GM23338 (cell line): Measurements from ENCODE around the gene ADAP1. TPM values are rescaled to one million over a fixed set of nuclear protein-coding genes. Genes with fewer than 3 reads are reported as not detected.
A peak's percentile ranks its signal among the peaks of the same experiment; 100 is the strongest.

Experiments
- ATAC-seq: fragments of 200-7000 bp; cut with Tn5 transposase; 3 replicates; pipeline ENCODE4 v1.9.1; 2020
- DNase-seq: peaks from one replicate; pipeline ENCODE4 v3.0.0-alpha.2; 2015; ENCODE audit warnings: low spot score
- H2AFZ ChIP-seq: fragments of 200-600 bp; sonication (generic); 2 replicates; pipeline ENCODE4 v1.8.0; 2016; ENCODE audit warnings: antibody characterized with exemption, mild to moderate bottlenecking, moderate library complexity
- H3F3A ChIP-seq: fragments of 200-600 bp; sonication (generic); replicated peaks from 2 replicates; pipeline ENCODE4 v1.8.0; 2017; ENCODE audit warnings: antibody characterized with exemption, mixed run types, low read depth
- H3K27ac ChIP-seq: fragments of 200-600 bp; sonication (generic); 2 replicates; pipeline ENCODE4 v1.6.1; 2016; ENCODE audit warnings: low read depth
- H3K27me3 ChIP-seq: fragments of 200-600 bp; sonication (generic); 2 replicates; pipeline ENCODE4 v1.8.0; 2016; ENCODE audit warnings: mild to moderate bottlenecking, mixed run types, moderate library complexity; ENCODE audit not compliant: insufficient read depth
- H3K36me3 ChIP-seq: fragments of 200-600 bp; sonication (generic); 2 replicates; pipeline ENCODE4 v1.8.0; 2016; ENCODE audit warnings: mild to moderate bottlenecking; ENCODE audit not compliant: insufficient read depth
- H3K4me1 ChIP-seq: fragments of 200-600 bp; sonication (generic); 2 replicates; pipeline ENCODE4 v1.8.0; 2016; ENCODE audit warnings: mild to moderate bottlenecking, moderate library complexity; ENCODE audit not compliant: insufficient read depth
- H3K4me2 ChIP-seq: fragments of 200-600 bp; sonication (generic); 2 replicates; pipeline ENCODE4 v1.7.1; 2017; ENCODE audit warnings: mixed run types
- H3K4me3 ChIP-seq: fragments of 200-600 bp; sonication (generic); 2 replicates; pipeline ENCODE4 v1.6.1; 2016; ENCODE audit warnings: mixed run types
- H3K79me2 ChIP-seq: fragments of 200-600 bp; sonication (generic); replicated peaks from 2 replicates; pipeline ENCODE4 v1.8.0; 2017; ENCODE audit warnings: mild to moderate bottlenecking; ENCODE audit not compliant: insufficient read depth
- H3K9me2 ChIP-seq: fragments of 200-600 bp; sonication (generic); 2 replicates; pipeline ENCODE4 v1.8.0; 2017; ENCODE audit not compliant: insufficient read depth
- H4K20me1 ChIP-seq: fragments of 200-600 bp; sonication (generic); replicated peaks from 2 replicates; pipeline ENCODE4 v1.8.0; 2017; ENCODE audit warnings: mild to moderate bottlenecking; ENCODE audit not compliant: insufficient read depth
- H3K27ac Mint-ChIP-seq: 2 replicates; pipeline ENCODE4 v1.8.0; 2020; ENCODE audit warnings: inconsistent platforms, mild to moderate bottlenecking, moderate library complexity, mixed read lengths
- H3K27me3 Mint-ChIP-seq: 3 replicates; pipeline ENCODE4 v1.8.0; 2022; ENCODE audit warnings: low read depth, mild to moderate bottlenecking, moderate library complexity, mixed read lengths, inconsistent platforms; ENCODE audit not compliant: insufficient read depth, poor library complexity
- H3K36me3 Mint-ChIP-seq: 3 replicates; pipeline ENCODE4 v1.8.0; 2021; ENCODE audit warnings: low read depth, mild to moderate bottlenecking, inconsistent platforms, moderate library complexity, mixed read lengths
- H3K4me1 Mint-ChIP-seq: 3 replicates; pipeline ENCODE4 v1.8.0; 2020; ENCODE audit warnings: mild to moderate bottlenecking, inconsistent platforms, mixed read lengths
- H3K4me3 Mint-ChIP-seq: 3 replicates; pipeline ENCODE4 v1.8.0; 2021; ENCODE audit warnings: moderate library complexity, mild to moderate bottlenecking, inconsistent platforms, mixed read lengths
- H3K9me3 Mint-ChIP-seq: 3 replicates; pipeline ENCODE4 v1.8.0; 2020; ENCODE audit warnings: moderate library complexity, mild to moderate bottlenecking, inconsistent platforms, mixed read lengths
- CTCF ChIP-seq, 2 experiments: fragments of 200-600 bp in 1 of 2; sonication (generic) in 1 of 2; conservative IDR thresholded peaks; 2 replicates each; pipeline versions ENCODE4 v1.5.1 to v1.6.1; 2016 to 2017; ENCODE audit warnings: antibody characterized with exemption in 2 of 2, low read depth in 2 of 2, mild to moderate bottlenecking in 2 of 2, moderate library complexity in 1 of 2
- NANOG ChIP-seq: IDR thresholded peaks from 2 replicates; pipeline ENCODE4 v1.6.1; 2016; ENCODE audit warnings: antibody characterized with exemption, borderline replicate concordance
- STAT1 ChIP-seq: IDR thresholded peaks from one replicate; pipeline ENCODE4 v1.6.1; 2016; ENCODE audit warnings: antibody characterized with exemption; ENCODE audit not compliant: unreplicated experiment
- ZNF114 ChIP-seq: fragments of 250-450 bp; sonication (Bioruptor Pico); IDR thresholded peaks from 2 replicates; pipeline ENCODE4 v1.5.0; 2020; ENCODE audit warnings: mild to moderate bottlenecking, moderate library complexity
- polyA plus RNA-seq: library from polyadenylated mRNA; unstranded; fragments of >200 nt; fragmentation: Nextera tagmentation; extraction: Ambion mirVana; gene quantifications from 2 replicates; pipeline ENCODE4 v1.2.1, GENCODE V29; 2016
- total RNA-seq: library from RNA; depleted of rRNA; stranded (reverse); fragments of >200 nt; shearing (Covaris generic); gene quantifications from 2 replicates; pipeline ENCODE4 v1.2.3, GENCODE V29; 2014
- TF ChIP-seq, protein P1 (sequence below): IDR thresholded peaks from one replicate; pipeline ENCODE4 v1.6.1; 2018; ENCODE audit warnings: antibody characterized with exemption; ENCODE audit not compliant: unreplicated experiment
- TF ChIP-seq, protein P2 (sequence below): IDR thresholded peaks from 2 replicates; pipeline ENCODE4 v1.6.1; 2016; ENCODE audit warnings: antibody characterized with exemption

Gene ADAP1
- total and polyA plus RNA-seq, 2 experiments from 2014 or later: 2.2 to 9.6 TPM

GRCh38 chr7:997404-998395, 43.2 kb upstream of the ADAP1 start:
- no peak overlapping the region for H3K27ac Mint-ChIP-seq
- no peaks in the 10 kb centered on the region; the same call in 2 of the 3 replicates for H3K36me3 Mint-ChIP-seq

DNA sequence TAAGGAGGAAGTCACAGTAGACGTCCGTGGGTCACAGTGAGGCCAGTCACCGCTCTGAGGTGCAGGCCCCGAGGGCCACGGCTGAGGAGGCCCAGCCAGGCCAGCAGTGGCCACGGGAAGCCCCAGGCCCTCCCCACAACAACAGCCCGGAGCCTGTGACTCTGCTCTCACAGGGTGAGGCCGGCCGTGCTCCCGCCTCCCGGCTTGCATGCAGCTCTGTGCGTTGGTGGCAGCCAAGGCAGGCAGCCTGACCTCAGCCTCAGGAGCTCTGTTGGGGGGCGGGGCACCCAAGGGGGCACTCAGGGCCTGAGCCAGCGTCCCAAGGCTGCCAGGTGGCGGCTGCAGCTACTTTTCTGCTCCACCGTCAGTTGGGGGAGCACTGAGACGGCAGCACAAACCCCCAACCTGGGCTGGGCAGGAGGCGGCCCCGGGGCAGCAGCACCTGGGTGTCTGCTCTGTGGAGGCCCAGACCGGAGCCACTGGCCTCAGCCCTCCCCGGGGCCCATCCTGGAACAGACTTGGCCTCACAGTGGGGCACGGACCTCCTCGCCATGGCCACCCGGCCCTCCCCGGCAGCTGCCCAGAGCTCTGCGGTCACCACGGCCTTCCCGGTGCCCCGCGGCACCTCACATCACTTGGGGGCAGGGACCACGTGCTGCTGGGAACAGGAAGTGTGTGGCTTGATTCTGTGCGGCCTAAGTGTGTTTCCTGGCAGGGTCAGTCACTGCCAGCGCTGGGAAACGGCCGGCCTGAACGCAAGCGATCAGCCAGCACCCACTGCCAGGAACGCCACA, 41.8 kb upstream of the ADAP1 start:
- DNase-seq (no peak), ATAC-seq (no peak)
- Histone ChIP-seq H3K79me2 (no peaks in the 10 kb centered on the region), H2AFZ (no peak overlapping the region), H3K27ac (no peak overlapping the region), H3F3A (no peaks in the 10 kb centered on the region), H3K9me2 (no peaks in the 10 kb centered on the region), H3K4me3 (no peak overlapping the region), H3K27me3 (no peaks in the 10 kb centered on the region), H4K20me1 (no peaks in the 10 kb centered on the region), H3K4me2 (no peak overlapping the region), H3K36me3 (no peaks in the 10 kb centered on the region), H3K4me1 (no peaks in the 10 kb centered on the region)
- Mint-ChIP-seq H3K4me3 (no peak overlapping the region), H3K36me3 (no peaks in the 10 kb centered on the region; the same call in 2 of the 3 replicates), H3K27ac (no peak overlapping the region), H3K9me3 (no peaks in the 10 kb centered on the region), H3K27me3 (peaks cover 26% of the 10 kb centered on the region), H3K4me1 (0 out of 3 replicates have a peak, but pooled peaks cover 2% of the 10 kb centered on the region)
- TF ChIP-seq, protein P1, sequence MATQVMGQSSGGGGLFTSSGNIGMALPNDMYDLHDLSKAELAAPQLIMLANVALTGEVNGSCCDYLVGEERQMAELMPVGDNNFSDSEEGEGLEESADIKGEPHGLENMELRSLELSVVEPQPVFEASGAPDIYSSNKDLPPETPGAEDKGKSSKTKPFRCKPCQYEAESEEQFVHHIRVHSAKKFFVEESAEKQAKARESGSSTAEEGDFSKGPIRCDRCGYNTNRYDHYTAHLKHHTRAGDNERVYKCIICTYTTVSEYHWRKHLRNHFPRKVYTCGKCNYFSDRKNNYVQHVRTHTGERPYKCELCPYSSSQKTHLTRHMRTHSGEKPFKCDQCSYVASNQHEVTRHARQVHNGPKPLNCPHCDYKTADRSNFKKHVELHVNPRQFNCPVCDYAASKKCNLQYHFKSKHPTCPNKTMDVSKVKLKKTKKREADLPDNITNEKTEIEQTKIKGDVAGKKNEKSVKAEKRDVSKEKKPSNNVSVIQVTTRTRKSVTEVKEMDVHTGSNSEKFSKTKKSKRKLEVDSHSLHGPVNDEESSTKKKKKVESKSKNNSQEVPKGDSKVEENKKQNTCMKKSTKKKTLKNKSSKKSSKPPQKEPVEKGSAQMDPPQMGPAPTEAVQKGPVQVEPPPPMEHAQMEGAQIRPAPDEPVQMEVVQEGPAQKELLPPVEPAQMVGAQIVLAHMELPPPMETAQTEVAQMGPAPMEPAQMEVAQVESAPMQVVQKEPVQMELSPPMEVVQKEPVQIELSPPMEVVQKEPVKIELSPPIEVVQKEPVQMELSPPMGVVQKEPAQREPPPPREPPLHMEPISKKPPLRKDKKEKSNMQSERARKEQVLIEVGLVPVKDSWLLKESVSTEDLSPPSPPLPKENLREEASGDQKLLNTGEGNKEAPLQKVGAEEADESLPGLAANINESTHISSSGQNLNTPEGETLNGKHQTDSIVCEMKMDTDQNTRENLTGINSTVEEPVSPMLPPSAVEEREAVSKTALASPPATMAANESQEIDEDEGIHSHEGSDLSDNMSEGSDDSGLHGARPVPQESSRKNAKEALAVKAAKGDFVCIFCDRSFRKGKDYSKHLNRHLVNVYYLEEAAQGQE: no peak
- TF ChIP-seq, protein P2, sequence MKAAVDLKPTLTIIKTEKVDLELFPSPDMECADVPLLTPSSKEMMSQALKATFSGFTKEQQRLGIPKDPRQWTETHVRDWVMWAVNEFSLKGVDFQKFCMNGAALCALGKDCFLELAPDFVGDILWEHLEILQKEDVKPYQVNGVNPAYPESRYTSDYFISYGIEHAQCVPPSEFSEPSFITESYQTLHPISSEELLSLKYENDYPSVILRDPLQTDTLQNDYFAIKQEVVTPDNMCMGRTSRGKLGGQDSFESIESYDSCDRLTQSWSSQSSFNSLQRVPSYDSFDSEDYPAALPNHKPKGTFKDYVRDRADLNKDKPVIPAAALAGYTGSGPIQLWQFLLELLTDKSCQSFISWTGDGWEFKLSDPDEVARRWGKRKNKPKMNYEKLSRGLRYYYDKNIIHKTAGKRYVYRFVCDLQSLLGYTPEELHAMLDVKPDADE: no peak
- no peak for TF ChIP-seq ZNF114
- no peak for TF ChIP-seq STAT1

More at GRCh38 chr7:997404-998395, 43.2 kb upstream of the ADAP1 start:
- Histone ChIP-seq H3K4me1 (no peaks in the 10 kb centered on the region), H4K20me1 (no peaks in the 10 kb centered on the region), H3K4me3 (no peak overlapping the region), H3K9me2 (no peaks in the 10 kb centered on the region), H2AFZ (no peak overlapping the region), H3F3A (no peaks in the 10 kb centered on the region), H3K27me3 (no peaks in the 10 kb centered on the region), H3K36me3 (no peaks in the 10 kb centered on the region), H3K27ac (no peak overlapping the region), H3K79me2 (no peaks in the 10 kb centered on the region), H3K4me2 (no peak overlapping the region)
- peak; percentile 65 for DNase-seq
- Mint-ChIP-seq H3K4me1 (0 out of 3 replicates have a peak, but pooled peaks cover 2% of the 10 kb centered on the region), H3K4me3 (no peak overlapping the region), H3K27me3 (peaks cover 19% of the 10 kb centered on the region), H3K9me3 (no peaks in the 10 kb centered on the region)
- no peak for TF ChIP-seq ZNF114
- TF ChIP-seq CTCF (conservative IDR thresholded peaks at IDR 0.05; ENCODE audit: low read depth in 2 of 2): 0 out of 4 replicates have a peak, but pooled peaks of 1 of the 2 experiments have one; percentile 11
- TF ChIP-seq NANOG: no peak
- ATAC-seq: peak; percentile 18
